HEK293T (cell line): Measurements from ENCODE around the gene SEMA3G.

Experiments
- FOXK2 ChIP-seq: fragments of 450-650 bp; IDR thresholded peaks from 2 replicates; pipeline ENCODE4 v1.6.1; 2016; ENCODE audit warnings: mild to moderate bottlenecking
- FOXM1 ChIP-seq: fragments of 450-650 bp; IDR thresholded peaks from 2 replicates; pipeline ENCODE4 v1.6.1; 2017; ENCODE audit warnings: mild to moderate bottlenecking, borderline replicate concordance

DNA sequence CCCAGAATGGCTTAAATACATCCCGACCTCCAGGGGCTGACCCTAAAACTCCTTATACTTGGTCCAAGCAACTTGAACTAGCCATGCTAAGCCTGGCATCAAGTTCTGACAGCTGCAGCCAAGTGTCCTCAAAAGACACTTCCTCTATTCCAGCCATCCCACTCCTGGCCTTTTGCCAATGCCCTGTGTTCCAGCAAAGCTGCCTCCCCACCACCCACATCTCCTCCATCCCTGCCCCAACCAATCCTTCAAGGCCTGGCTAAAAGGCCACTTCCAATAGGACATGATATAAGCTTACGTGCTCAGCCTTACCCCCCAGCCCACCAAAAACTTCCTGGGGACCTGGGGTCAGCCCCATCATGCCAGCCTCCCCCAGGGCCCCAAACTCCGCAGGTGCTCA lies 40.9 kb downstream of the SEMA3G start:
- TF ChIP-seq FOXM1 (no peak), FOXK2 (no peak)
